Fibroblast of lung (primary cell): Measurements from ENCODE around the gene LEKR1. TPM values are rescaled to one million over a fixed set of nuclear protein-coding genes. Genes with fewer than 3 reads are reported as not detected.

Source experiments
- DNase-seq, 2 donors: peaks; one replicate each; pipeline versions ENCODE4 v3.0.0 to v3.0.0-alpha.2; 2010; ENCODE audit warnings: low read depth in 2 of 2
- H2AFZ ChIP-seq: 2 replicates; pipeline ENCODE4 v1.5.1; 2012; ENCODE audit warnings: low read length, control low read depth, inconsistent platforms
- H3K27ac ChIP-seq: 2 replicates; pipeline ENCODE4 v1.5.1; 2011; ENCODE audit warnings: low read length, control low read depth; ENCODE audit not compliant: insufficient read depth
- H3K27me3 ChIP-seq: 2 replicates; pipeline ENCODE4 v1.5.1; 2011; ENCODE audit warnings: mild to moderate bottlenecking, low read length; ENCODE audit not compliant: control insufficient read depth, insufficient read depth
- H3K36me3 ChIP-seq: 2 replicates; pipeline ENCODE4 v1.5.1; 2011; ENCODE audit warnings: low read length; ENCODE audit not compliant: control insufficient read depth, insufficient read depth
- H3K4me1 ChIP-seq: 2 replicates; pipeline ENCODE4 v1.5.1; 2011; ENCODE audit warnings: low read length; ENCODE audit not compliant: control insufficient read depth, insufficient read depth; ENCODE audit errors: extremely low read depth
- H3K4me2 ChIP-seq: 2 replicates; pipeline ENCODE4 v1.5.1; 2011; ENCODE audit warnings: low read length, control low read depth; ENCODE audit not compliant: insufficient read depth; ENCODE audit errors: extremely low read depth
- H3K4me3 ChIP-seq, 4 experiments: fragments of 200-600 bp in 1 of 4; sonication (generic) in 1 of 4; replicated peaks in 1 of 4; 2 replicates each; pipeline ENCODE4 v1.5.1; 2011 to 2016; ENCODE audit warnings: low read length in 4 of 4, low read depth in 3 of 4, mild to moderate bottlenecking in 3 of 4, control low read depth in 2 of 4, inconsistent platforms in 1 of 4, mixed read lengths in 1 of 4; ENCODE audit not compliant: insufficient read depth in 1 of 4; ENCODE audit errors: control extremely low read depth in 1 of 4
- H3K79me2 ChIP-seq: 2 replicates; pipeline ENCODE4 v1.5.1; 2012; ENCODE audit warnings: mild to moderate bottlenecking, low read length, inconsistent platforms; ENCODE audit not compliant: control insufficient read depth, insufficient read depth
- H3K9ac ChIP-seq: 2 replicates; pipeline ENCODE4 v1.5.1; 2011; ENCODE audit warnings: mild to moderate bottlenecking, low read length, control low read depth; ENCODE audit not compliant: insufficient read depth
- H3K9me3 ChIP-seq: 2 replicates; pipeline ENCODE4 v1.5.1; 2012; ENCODE audit warnings: low read depth, low read length; ENCODE audit not compliant: control insufficient read depth, insufficient read depth
- H4K20me1 ChIP-seq: 2 replicates; pipeline ENCODE4 v1.5.1; 2011; ENCODE audit warnings: low read length; ENCODE audit not compliant: control insufficient read depth, insufficient read depth; ENCODE audit errors: extremely low read depth
- CTCF ChIP-seq, 2 donors: IDR thresholded peaks in 1 of 2; conservative IDR thresholded peaks in 1 of 2; 1 replicate in 1 of 2; 2 replicates in 1 of 2; pipeline ENCODE4 v1.5.1; 2011 to 2012; ENCODE audit warnings: low read length in 2 of 2, control low read depth in 1 of 2, inconsistent platforms in 1 of 2, low read depth in 1 of 2, mild to moderate bottlenecking in 1 of 2
- EZH2 ChIP-seq: IDR thresholded peaks from 2 replicates; pipeline ENCODE4 v1.5.1; 2012; ENCODE audit warnings: low read length, control low read depth, mild to moderate bottlenecking; ENCODE audit errors: missing control alignments
- polyA plus RNA-seq, 2 donors: library from polyadenylated mRNA; depleted of rRNA in 1 of 2; stranded (reverse) in 1 of 2; unstranded in 1 of 2; fragments of >200 nt; gene quantifications; 2 replicates each; pipeline ENCODE4 v1.2.1, GENCODE V29; 2011 to 2012; ENCODE audit warnings: missing spikeins in 1 of 2
- total RNA-seq: library from RNA; depleted of rRNA; stranded (reverse); fragments of >200 nt; gene quantifications from 2 replicates; pipeline ENCODE4 v1.2.1, GENCODE V29; 2014

The LEKR1 gene
- total and polyA plus RNA-seq, 2 donors (not counting 1 experiment from before 2014, with no cell fraction given) = 0.28 to 1.3 TPM

- H3K4me3 ChIP-seq = no peak overlapping the region
- no peaks in the 10 kb centered on the region for H3K36me3 ChIP-seq
- H3K27ac ChIP-seq = no peak overlapping the region
- no peaks in the 10 kb centered on the region for H3K9me3 ChIP-seq
- no peak overlapping the region for H3K9ac ChIP-seq
- H3K79me2 ChIP-seq = no peaks in the 10 kb centered on the region
- TF ChIP-seq CTCF (conservative IDR thresholded peaks at IDR 0.05 in 1 of 2, IDR thresholded peaks at IDR 0.05 in 1 of 2; ENCODE audit: low read depth in 1 of 2, low read length in 2 of 2) (no peak), EZH2 (no peak)
- no peak for DNase-seq
- no peak overlapping the region for H3K4me2 ChIP-seq
- H4K20me1 ChIP-seq = no peaks in the 10 kb centered on the region
- no peaks in the 10 kb centered on the region for H3K27me3 ChIP-seq
- H2AFZ ChIP-seq = no peak overlapping the region
- peaks cover 19% of the 10 kb centered on the region for H3K4me1 ChIP-seq
Measured at GRCh38 chr3:157091083-157091833, 265.1 kb downstream of the LEKR1 start.

GRCh38 chr3:157092230-157092629 lies 266.1 kb downstream of the LEKR1 start:
- no peak for DNase-seq

GRCh38 chr3:157093096-157093495 lies 266.9 kb downstream of the LEKR1 start:
- Histone ChIP-seq H2AFZ (no peak overlapping the region), H3K9ac (no peak overlapping the region), H3K9me3 (no peaks in the 10 kb centered on the region), H3K27ac (no peak overlapping the region), H3K27me3 (no peaks in the 10 kb centered on the region), H4K20me1 (no peaks in the 10 kb centered on the region), H3K4me3 (no peak overlapping the region), H3K36me3 (no peaks in the 10 kb centered on the region), H3K4me2 (no peak overlapping the region), H3K79me2 (no peaks in the 10 kb centered on the region), H3K4me1 (peaks cover 6% of the 10 kb centered on the region)
- TF ChIP-seq EZH2 = no peak
- no peak for TF ChIP-seq CTCF (conservative IDR thresholded peaks at IDR 0.05 in 1 of 2, IDR thresholded peaks at IDR 0.05 in 1 of 2; ENCODE audit: low read depth in 1 of 2, low read length in 2 of 2)
- no peak for DNase-seq

More at GRCh38 chr3:157092230-157092629, 266.1 kb downstream of the LEKR1 start:
- no peaks in the 10 kb centered on the region for H4K20me1 ChIP-seq
- H3K4me1 ChIP-seq = peaks cover 13% of the 10 kb centered on the region
- TF ChIP-seq EZH2 (no peak), CTCF (conservative IDR thresholded peaks at IDR 0.05 in 1 of 2, IDR thresholded peaks at IDR 0.05 in 1 of 2; ENCODE audit: low read depth in 1 of 2, low read length in 2 of 2) (no peak)
- H3K79me2 ChIP-seq = no peaks in the 10 kb centered on the region
- H3K27ac ChIP-seq = no peak overlapping the region
- H3K27me3 ChIP-seq = no peaks in the 10 kb centered on the region
- no peak overlapping the region for H2AFZ ChIP-seq
- H3K4me3 ChIP-seq = no peak overlapping the region
- H3K4me2 ChIP-seq = no peak overlapping the region
- no peaks in the 10 kb centered on the region for H3K9me3 ChIP-seq
- no peak overlapping the region for H3K9ac ChIP-seq
- H3K36me3 ChIP-seq = no peaks in the 10 kb centered on the region
